ENCODE data around the gene SH3RF1.
"Not testable (repeated sequence)": the region's sequence is repeated elsewhere in the genome, so short reads cannot be mapped to it uniquely, and the experiment has no call there.

The SH3RF1 gene

GRCh38 chr4:169200361-169201030 lies 70.3 kb downstream of the SH3RF1 start:
- DNase-seq (ENCODE audit: low spot score), result no peak

DNA sequence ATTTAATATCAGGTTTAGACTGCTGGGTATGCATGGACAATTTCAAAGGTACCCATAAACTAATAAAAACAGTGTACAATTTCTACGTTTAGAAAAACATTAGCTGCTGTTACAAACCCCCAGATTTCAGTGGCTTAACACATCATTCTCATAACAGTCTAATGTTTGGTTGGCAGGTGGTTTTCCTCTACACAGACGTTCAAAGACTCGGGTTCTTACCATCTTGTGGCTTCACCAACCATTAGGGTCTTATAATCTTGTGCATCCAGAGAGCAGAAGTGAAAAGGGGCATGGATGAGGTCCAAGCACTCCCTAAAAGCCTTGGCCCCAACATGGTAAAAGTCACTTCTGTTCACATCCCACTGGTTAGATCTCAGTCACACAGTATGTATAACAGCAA lies 71.6 kb downstream of the SH3RF1 start:
- DNase-seq (ENCODE audit: low spot score), result no peak

DNA sequence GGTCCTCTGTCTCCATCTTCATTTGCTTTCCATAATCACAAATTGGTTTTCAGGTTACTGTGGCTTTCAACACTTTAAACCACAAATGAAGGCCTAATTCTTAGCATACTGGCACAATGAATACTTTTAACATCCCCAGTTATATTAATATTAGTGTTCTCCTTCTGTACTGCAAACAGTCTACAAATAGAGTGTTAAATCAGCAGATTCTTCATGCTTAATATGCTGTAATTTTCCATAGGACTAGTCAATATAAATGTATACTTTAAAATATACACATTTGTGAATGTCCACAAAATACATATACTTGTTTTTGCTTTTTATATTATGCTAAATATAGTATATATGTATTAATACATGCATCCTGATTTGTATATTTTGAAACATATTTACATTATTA lies 72.6 kb downstream of the SH3RF1 start:
- DNase-seq (ENCODE audit: low spot score), result no peak

- DNase-seq (ENCODE audit: low spot score), result not testable (repeated sequence)
Measured at GRCh38 chr4:169197206-169197605, 73.5 kb downstream of the SH3RF1 start.

GRCh38 chr4:169195032-169195431 lies 75.7 kb downstream of the SH3RF1 start:
- no peak for DNase-seq (ENCODE audit: low spot score)

DNA sequence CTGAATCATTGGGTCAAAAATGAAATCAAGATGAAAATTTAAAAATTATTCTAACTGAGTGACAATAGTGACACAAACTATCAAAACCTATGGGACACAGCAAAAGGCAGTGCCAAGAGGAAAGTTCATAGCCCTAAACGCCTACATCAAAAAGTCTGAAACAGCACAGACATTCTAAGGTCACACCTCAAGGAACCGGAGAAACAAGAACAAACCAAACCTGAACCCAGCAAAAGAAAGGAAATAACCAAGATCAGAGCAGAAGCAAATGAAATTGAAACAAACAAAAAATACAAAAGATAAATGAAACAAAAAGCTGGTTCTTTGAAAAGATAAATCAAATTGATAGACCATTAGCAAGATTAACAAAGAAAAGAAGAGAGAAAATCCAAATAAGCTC lies 80.8 kb downstream of the SH3RF1 start:
- DNase-seq (ENCODE audit: low spot score), result not testable (repeated sequence)

GRCh38 chr4:169189372-169189771 lies 81.4 kb downstream of the SH3RF1 start:
- DNase-seq (ENCODE audit: low spot score), result no peak

GRCh38 chr4:169188204-169188603 lies 82.6 kb downstream of the SH3RF1 start:
- no peak for DNase-seq (ENCODE audit: low spot score)

- DNase-seq (ENCODE audit: low spot score), result no peak
Measured at GRCh38 chr4:169185133-169185956, 85.4 kb downstream of the SH3RF1 start.

DNA sequence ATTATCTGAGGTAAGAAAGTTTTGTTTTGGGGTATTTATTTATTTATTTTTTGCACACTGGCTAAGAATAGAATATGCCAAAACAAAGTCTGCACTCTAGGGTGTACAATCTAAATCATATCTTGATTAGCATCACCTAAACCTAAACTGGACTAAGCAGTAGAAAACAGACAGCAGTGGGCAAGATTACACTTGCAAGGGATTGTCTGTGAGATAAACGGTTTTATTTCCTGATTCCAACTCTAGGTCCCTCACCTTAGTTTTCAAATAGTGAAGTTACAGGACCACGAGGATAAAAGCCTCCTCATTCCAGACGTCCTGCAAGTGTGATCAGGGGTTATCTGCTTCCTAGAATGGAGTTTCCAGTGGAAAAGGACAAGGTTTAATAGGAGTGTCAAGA lies 86.1 kb downstream of the SH3RF1 start:
- DNase-seq (ENCODE audit: low spot score), result no peak

DNA sequence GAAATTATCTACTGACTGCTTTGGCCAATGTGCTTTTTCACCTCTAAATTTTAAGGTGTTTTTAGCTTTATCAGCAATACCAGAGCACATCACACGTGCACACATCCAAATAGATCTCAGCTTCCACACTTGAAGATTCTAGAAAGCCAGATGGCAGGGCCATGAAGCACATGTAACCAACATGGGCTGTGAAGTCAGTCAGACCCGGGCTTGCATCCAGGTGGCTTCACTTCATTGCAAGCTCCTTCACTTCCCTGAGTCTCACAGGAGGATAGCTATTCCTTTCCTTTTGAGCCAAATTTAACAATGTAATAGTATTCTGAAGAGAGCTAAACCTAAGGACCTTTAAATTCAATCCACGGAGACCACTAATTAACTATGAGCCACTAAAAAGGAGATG lies 86.5 kb downstream of the SH3RF1 start:
- DNase-seq (ENCODE audit: low spot score), result peak; percentile 34

GRCh38 chr4:169183581-169183980 lies 87.2 kb downstream of the SH3RF1 start:
- DNase-seq (ENCODE audit: low spot score), result no peak

- no peak for DNase-seq (ENCODE audit: low spot score)
Measured at GRCh38 chr4:169179609-169180521, 90.9 kb downstream of the SH3RF1 start.

DNA sequence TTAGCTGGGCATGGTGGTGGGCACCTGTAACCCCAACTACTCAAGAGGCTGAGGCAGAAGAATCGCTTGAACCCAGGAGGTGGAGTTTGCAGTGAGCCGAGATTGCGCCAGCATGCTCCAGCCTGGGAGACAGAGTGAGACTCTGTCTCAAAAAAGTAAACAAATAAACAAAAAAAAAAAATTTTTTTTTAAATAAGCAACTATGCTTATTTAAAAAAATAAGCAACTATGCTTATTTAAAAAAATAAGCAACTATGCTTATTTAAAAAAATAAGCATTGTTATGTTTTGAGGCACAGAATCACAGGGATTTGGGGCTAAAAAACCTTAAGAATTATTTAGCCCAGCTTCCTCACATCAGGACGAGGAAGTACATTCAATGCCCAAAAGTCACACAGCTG lies 92.7 kb downstream of the SH3RF1 start:
- not testable (repeated sequence) for DNase-seq (ENCODE audit: low spot score)

DNA sequence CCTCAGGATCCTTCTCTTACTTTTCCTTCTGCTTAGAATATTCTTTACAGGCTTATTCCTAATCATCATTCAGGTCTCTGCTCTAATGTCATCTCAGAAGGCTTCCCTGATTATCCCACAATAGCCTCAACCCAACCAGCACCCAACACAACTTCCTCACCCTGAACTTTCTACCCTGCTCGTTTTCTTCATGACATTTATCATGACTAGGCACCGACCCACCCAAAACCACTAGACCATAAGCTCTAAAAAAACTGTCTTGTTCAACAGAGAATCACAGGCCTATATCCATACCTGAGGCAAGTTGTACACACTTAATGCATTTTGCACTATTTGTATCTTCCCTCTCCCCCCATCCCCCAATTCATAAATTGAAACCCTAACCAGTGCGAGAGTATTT lies 95.3 kb downstream of the SH3RF1 start:
- no peak for DNase-seq (ENCODE audit: low spot score)

- DNase-seq (ENCODE audit: low spot score), result no peak
Measured at GRCh38 chr4:169175035-169175434, 95.7 kb downstream of the SH3RF1 start.

- no peak for DNase-seq (ENCODE audit: low spot score)
Measured at GRCh38 chr4:169174247-169174646, 96.5 kb downstream of the SH3RF1 start.

DNA sequence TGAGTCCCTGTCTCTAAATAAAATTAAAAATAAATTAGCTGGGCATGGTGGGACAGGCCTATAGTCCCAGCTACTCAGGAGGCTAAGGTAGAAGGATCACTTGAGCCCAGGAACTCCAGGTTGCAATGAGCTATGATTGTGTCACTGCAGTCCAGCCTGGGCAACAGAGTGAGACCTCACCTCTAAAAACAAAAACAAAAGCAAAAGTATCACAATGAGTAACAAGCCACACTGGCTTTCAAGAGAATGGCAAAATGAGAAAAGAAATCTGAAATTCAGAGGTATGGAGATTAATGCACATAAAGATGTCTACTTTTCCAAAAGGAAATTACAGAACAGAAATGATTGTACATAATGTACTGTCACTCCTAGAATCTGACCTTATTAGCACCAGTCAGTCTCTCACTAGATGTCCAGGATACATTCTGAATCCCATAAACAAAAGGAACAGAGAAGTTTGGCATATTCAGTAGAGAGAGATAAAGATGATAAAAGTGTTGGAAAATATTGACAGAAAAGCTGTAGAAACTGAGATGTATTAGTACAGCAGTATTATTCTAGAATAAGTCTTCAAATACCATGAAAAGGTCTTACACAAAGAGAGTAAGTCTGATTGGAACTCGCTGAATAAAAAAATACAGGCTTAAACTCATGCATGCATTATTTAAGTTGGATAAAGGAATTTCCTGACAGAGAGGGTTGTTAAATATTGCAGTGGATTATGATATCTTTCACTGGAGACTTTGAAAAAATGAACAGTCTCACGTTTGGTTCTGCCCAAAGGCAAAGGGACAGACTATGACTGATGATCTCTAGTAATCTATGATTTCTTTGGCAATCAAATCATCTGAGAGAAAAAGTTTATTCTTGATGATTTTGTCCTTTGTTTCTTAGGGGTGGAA lies 102.5 kb downstream of the SH3RF1 start:
- DNase-seq (ENCODE audit: low spot score), result no peak

GRCh38 chr4:169164669-169165415 lies 105.9 kb downstream of the SH3RF1 start:
- DNase-seq (ENCODE audit: low spot score), result peak; percentile 50

DNA sequence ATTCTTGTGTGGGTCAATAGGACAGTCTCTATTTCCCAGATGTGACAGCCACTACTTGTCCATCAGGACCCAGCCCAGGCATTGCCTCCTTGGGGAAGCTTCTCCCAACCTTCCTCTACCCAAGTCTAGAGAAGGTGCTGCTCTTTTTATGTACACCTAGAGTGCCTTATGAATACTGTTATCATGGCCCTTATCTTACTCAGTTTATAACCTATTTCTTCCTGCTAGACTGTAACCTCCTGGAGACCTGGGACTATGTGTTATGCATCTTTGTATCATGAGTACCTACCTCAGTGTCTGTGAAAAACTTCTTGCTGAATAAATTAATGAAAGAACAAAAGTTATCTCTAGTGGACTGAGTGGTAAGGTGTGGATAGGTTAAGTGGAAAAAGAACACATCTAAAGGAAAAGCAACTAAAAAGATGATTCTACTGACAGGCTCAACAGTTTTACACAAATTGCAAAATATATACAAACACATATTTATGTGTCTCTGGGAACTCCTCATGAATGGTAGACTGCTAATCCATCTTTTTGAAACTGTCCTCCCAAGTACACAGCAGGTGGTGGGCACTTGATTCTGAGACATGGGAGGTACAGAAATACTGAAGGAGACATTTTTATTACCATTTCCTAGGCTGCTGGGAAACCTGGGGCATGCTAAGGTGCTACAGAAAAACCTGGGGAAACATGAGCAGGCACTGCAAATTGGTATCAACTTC lies 106.6 kb downstream of the SH3RF1 start:
- no peak for DNase-seq (ENCODE audit: low spot score)

Data from GM03348 (cell line).